Thymus (tissue), 11 donors: ENCODE results near the gene PCDH17. TPM values are rescaled to one million over a fixed set of nuclear protein-coding genes. Genes with fewer than 3 reads are reported as not detected.

Experiments
- DNase-seq, 9 donors: peaks; one replicate each; pipeline ENCODE4 v3.0.0-alpha.2; 2013; ENCODE audit warnings: low spot score in 9 of 9, low read depth in 6 of 9, missing footprints in 1 of 9
- H3K27ac ChIP-seq, 2 donors: one replicate each; pipeline ENCODE4 v1.5.1; 2013; ENCODE audit warnings: control low read depth in 1 of 2, low read depth in 1 of 2, low read length in 1 of 2, mild to moderate bottlenecking in 1 of 2, moderate library complexity in 1 of 2
- H3K27me3 ChIP-seq, 2 donors: one replicate each; pipeline ENCODE4 v1.5.1; 2013; ENCODE audit warnings: low read length in 1 of 2; ENCODE audit not compliant: control insufficient read depth in 2 of 2, insufficient read depth in 1 of 2
- H3K36me3 ChIP-seq, 2 donors: one replicate each; pipeline ENCODE4 v1.5.1; 2013; ENCODE audit warnings: low read length in 1 of 2, mild to moderate bottlenecking in 1 of 2, moderate library complexity in 1 of 2; ENCODE audit not compliant: control insufficient read depth in 2 of 2, insufficient read depth in 2 of 2
- H3K4me1 ChIP-seq, 2 donors: one replicate each; pipeline ENCODE4 v1.5.1; 2013; ENCODE audit warnings: low read length in 2 of 2; ENCODE audit not compliant: control insufficient read depth in 2 of 2, insufficient read depth in 2 of 2
- H3K4me3 ChIP-seq, 2 donors: one replicate each; pipeline ENCODE4 v1.5.1; 2013; ENCODE audit warnings: low read length in 2 of 2, control low read depth in 1 of 2, mild to moderate bottlenecking in 1 of 2
- H3K9me3 ChIP-seq, 2 donors: one replicate each; pipeline ENCODE4 v1.5.1; 2013; ENCODE audit warnings: low read length in 1 of 2, mild to moderate bottlenecking in 1 of 2; ENCODE audit not compliant: control insufficient read depth in 2 of 2, insufficient read depth in 1 of 2
- WGBS: extraction: QIAGEN DNeasy Blood & Tissue Kit; methylation state at CpG from one replicate; pipeline ENCODE4 v1.1.7; 2013; 5-methylcytosine and 5-hydroxymethylcytosine counted together
- polyA plus RNA-seq: library from polyadenylated mRNA; stranded (reverse); fragments of 200-250 nt; gene quantifications from one replicate; pipeline ENCODE4 v1.2.3, GENCODE V29; 2013
- total RNA-seq: library from RNA; stranded (reverse); fragments of 120-200 nt; gene quantifications from one replicate; pipeline ENCODE4 v1.2.4, GENCODE V29; 2013
- donor health status: healthy.

PCDH17 gene
- total and polyA plus RNA-seq, 2 donors, result 0.39 to 1.4 TPM

DNA sequence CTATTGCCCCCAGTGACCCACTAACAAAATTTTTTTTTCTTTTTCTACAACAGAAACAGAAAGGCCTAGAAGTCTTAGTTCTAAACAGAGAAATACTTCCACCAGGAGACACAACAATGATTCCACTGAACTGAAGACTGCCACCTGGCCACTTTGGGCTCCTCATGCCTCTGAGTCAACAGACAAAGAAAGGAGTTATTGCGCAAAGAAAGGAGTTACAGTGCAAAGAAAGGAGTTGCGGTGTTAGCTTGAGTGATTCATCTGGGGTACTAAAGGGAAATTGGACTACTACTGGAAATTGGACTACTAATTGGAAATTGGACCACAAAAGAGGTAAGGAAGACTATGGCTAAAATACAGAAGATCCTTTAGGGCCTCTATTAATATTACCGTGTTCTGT, 116.6 kb downstream of the PCDH17 start:
- Histone ChIP-seq H3K36me3 (no peaks in the 10 kb centered on the region), H3K4me1 (no peaks in the 10 kb centered on the region), H3K9me3 (peaks cover 0 to 3% of the 10 kb centered on the region in 2 donors), H3K27me3 (no peaks in the 10 kb centered on the region), H3K27ac (no peak overlapping the region), H3K4me3 (no peak overlapping the region)
- DNase-seq, result no peak
- WGBS, result 97% methylated on average over 3 of the region's 3 CpGs

DNA sequence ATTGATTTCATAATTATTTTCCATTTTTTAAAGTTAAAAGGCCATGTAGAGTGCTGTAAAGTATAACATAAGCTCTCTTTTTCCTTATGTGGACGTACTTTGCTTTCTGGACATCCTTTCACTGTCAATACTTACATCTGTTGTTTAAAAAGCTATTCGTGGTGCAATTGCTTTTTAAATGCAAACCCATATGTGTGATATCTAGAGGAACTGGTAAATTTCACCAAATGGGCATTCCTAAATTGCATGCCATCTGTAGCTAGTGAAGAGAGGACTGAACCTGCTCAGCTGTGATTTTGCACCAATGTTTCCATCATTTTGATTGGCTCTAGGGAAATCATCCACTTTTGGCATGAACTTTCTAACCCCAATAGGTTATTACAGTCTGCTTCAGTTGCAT, 129.4 kb downstream of the PCDH17 start:
- Histone ChIP-seq H3K27ac (no peak overlapping the region), H3K4me3 (no peak overlapping the region), H3K4me1 (no peaks in the 10 kb centered on the region), H3K27me3 (no peaks in the 10 kb centered on the region), H3K36me3 (no peaks in the 10 kb centered on the region), H3K9me3 (no peaks in the 10 kb centered on the region)
- no peak for DNase-seq
- 75% methylated on average over 2 of the region's 2 CpGs for WGBS

DNA sequence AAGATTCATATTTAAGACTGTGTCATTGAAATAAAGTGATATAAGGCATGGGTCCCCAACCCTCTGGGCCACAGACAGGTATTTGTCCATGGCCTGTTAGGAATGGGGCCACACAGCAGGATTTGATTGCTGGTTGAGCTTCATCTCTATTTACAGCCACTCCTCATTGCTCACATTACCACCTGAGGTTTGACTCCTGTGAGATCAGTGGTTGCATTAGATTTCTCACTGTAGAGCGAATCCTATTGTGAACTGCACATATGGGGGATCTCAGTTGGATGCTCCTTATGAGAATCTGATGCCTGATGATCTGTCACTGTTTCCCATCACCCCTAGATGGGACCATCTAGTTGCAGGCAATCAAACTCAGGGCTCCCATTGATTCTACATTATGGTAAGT, 132.1 kb downstream of the PCDH17 start:
- no peak for DNase-seq

More for the DNA sequence above, 132.1 kb downstream of the PCDH17 start:
- H3K4me3 ChIP-seq, result no peak overlapping the region
- no peak overlapping the region for H3K27ac ChIP-seq
- WGBS, result 86% methylated on average over 1 of the region's 1 CpG
- H3K4me1 ChIP-seq, result no peaks in the 10 kb centered on the region
- no peaks in the 10 kb centered on the region for H3K27me3 ChIP-seq
- no peaks in the 10 kb centered on the region for H3K36me3 ChIP-seq
- no peaks in the 10 kb centered on the region for H3K9me3 ChIP-seq
